Esophagus squamous epithelium (tissue), 5 donors: ENCODE measurements around the gene ANTXR2. TPM values are rescaled to one million over a fixed set of nuclear protein-coding genes. Genes with fewer than 3 reads are reported as not detected.

Experiments
- DNase-seq: peaks from one replicate; lab custom pipeline; 2025; lab: John Stamatoyannopoulos, UW
- H3K27ac ChIP-seq, 4 donors: fragments of 200-600 bp; sonication (generic); one replicate each; pipeline ENCODE4 v1.5.1; 2016 to 2019; ENCODE audit warnings: mild to moderate bottlenecking in 1 of 4
- H3K27me3 ChIP-seq, 4 donors: fragments of 200-600 bp; sonication (generic); 1 replicate in 3 of 4; 2 replicates in 1 of 4; pipeline versions ENCODE4 v1.5.1 to v1.6.0; 2017 to 2021; ENCODE audit warnings: antibody characterized with exemption in 1 of 4
- H3K36me3 ChIP-seq, 3 donors: fragments of 200-600 bp; sonication (generic); one replicate each; pipeline ENCODE4 v1.5.1; 2016 to 2019
- H3K4me1 ChIP-seq, 3 donors: fragments of 200-600 bp; sonication (generic); one replicate each; pipeline ENCODE4 v1.5.1; 2017 to 2019
- H3K4me3 ChIP-seq, 4 donors: fragments of 200-600 bp; sonication (generic); 1 replicate in 3 of 4; 2 replicates in 1 of 4; pipeline ENCODE4 v1.5.1; 2016 to 2019; ENCODE audit warnings: mild to moderate bottlenecking in 2 of 4, moderate library complexity in 1 of 4
- H3K9me3 ChIP-seq, 3 donors: fragments of 200-600 bp; sonication (generic); one replicate each; pipeline ENCODE4 v1.5.1; 2016 to 2019
- POLR2A ChIP-seq, 4 donors: fragments of 450-650 bp; IDR thresholded peaks; one replicate each; pipeline ENCODE4 v1.6.1; 2017; ENCODE audit warnings: antibody characterized with exemption in 4 of 4, mild to moderate bottlenecking in 4 of 4, moderate library complexity in 3 of 4
- WGBS, 2 donors: methylation state at CpG; one replicate each; pipeline ENCODE4 v1.1.5; 2018; 5-methylcytosine and 5-hydroxymethylcytosine counted together
- intact Hi-C: fragments of 100-400 bp; cut with DNase I; formaldehyde crosslinking; loops from one replicate; pipeline ENCODE4 v1.15.0; 2022
- total RNA-seq, 4 donors: library from RNA; depleted of rRNA; stranded (reverse); fragments of >200 nt; gene quantifications; one replicate each; pipeline ENCODE4 v1.1.0, GENCODE V29; 2016
- TF ChIP-seq, protein P1 (sequence below), 6 experiments: fragments of 450-650 bp in 4 of 6; fragments of 200-600 bp in 2 of 6; sonication (generic) in 2 of 6; IDR thresholded peaks; one replicate each; pipeline ENCODE4 v1.5.1; 2016 to 2019; ENCODE audit warnings: antibody characterized with exemption in 6 of 6, mild to moderate bottlenecking in 4 of 6, moderate library complexity in 4 of 6
- donor health status: DM: yes; HTN: yes; CAD: no.

The ANTXR2 gene
- total RNA-seq, 4 donors from 2014 or later, result 1.6 to 60.3 (median 21.5) TPM

DNA sequence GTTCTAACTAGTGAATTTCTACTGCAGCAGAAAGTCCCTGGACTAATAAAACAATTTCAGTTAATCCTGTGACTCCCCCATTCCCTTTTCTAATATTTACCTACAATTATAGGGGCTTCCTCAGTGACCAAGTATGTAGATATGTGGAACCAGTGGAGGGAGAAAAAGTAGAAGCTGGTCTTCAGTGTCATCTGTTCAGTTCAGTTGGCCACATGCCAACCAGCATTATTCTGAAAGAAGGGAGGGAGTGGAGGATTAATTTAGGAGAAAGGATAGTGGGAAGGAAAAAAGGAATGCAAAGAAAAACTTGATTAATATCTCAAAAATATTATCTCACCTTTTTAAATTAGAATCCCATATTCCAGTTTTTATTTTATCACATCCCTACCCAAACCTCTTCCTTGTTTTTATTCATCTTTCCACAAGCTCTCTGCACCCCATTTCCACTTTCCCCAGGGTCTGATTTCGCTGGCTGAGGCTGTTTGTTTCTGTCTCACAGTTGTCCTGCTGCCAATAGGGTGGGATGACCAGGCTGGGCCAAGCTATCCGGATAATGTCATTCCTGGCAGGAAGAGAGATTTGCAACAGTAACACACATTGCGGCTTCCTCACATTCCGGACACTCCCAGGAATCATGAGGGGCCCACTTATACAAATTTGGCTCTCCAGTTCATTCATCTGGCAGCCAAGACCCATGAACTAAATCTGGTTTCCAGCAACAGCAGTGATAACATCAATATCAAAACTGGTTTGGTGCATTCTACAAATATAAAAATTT is 24.6 kb upstream of the ANTXR2 start:
- no peak for TF ChIP-seq POLR2A (IDR thresholded peaks at IDR 0.05)
- TF ChIP-seq, protein P1, sequence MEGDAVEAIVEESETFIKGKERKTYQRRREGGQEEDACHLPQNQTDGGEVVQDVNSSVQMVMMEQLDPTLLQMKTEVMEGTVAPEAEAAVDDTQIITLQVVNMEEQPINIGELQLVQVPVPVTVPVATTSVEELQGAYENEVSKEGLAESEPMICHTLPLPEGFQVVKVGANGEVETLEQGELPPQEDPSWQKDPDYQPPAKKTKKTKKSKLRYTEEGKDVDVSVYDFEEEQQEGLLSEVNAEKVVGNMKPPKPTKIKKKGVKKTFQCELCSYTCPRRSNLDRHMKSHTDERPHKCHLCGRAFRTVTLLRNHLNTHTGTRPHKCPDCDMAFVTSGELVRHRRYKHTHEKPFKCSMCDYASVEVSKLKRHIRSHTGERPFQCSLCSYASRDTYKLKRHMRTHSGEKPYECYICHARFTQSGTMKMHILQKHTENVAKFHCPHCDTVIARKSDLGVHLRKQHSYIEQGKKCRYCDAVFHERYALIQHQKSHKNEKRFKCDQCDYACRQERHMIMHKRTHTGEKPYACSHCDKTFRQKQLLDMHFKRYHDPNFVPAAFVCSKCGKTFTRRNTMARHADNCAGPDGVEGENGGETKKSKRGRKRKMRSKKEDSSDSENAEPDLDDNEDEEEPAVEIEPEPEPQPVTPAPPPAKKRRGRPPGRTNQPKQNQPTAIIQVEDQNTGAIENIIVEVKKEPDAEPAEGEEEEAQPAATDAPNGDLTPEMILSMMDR (IDR thresholded peaks at IDR 0.05), result no peak
- Histone ChIP-seq H3K4me1 (no peaks in the 10 kb centered on the region), H3K9me3 (no peaks in the 10 kb centered on the region), H3K4me3 (no peak overlapping the region), H3K27ac (no peak overlapping the region), H3K36me3 (no peaks in the 10 kb centered on the region), H3K27me3 (no peaks in the 10 kb centered on the region)
- intact Hi-C loops, result no loop called here
- DNase-seq, result no peak
- 44 to 57% methylated on average over 4 of the region's 4 CpGs for WGBS, 2 donors

DNA sequence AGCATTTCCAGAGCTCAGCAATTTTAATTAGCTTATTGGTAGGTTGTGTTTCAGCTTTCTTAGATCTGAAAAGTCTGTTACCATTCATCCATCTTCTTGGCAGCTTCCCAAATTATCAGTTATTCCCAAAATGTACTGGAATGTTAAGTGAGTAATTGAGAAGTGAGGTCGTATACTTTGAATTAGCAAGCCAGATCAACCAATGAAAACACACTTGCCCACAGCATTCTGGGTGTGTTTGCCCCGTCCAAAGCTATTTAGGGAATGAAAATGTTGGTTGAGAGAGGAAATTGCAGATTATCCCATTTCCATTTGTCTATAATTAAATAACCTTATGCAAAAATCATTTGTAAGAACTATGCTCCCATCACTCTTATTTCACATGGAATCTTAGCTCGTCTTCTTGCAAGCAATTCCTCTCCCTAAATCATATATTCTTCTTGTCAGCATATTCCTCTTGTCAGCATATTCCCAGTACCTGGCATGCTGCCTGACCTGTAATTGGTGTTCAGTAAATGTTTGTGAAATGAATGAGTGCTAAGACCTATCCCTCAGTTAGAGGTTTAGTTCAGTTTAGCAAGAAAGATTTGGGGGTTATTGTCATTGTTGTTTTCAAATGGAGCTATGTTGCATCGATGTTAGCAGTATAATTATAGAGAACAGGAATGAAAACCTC is 23.3 kb upstream of the ANTXR2 start:
- Histone ChIP-seq H3K9me3 (no peaks in the 10 kb centered on the region), H3K4me1 (no peaks in the 10 kb centered on the region), H3K4me3 (no peak overlapping the region), H3K27ac (no peak overlapping the region), H3K36me3 (no peaks in the 10 kb centered on the region), H3K27me3 (no peaks in the 10 kb centered on the region)
- no peak for DNase-seq
- intact Hi-C loops, result no loop called here
- 59 to 65% methylated on average over 4 of the region's 4 CpGs for WGBS, 2 donors
- TF ChIP-seq POLR2A (IDR thresholded peaks at IDR 0.05), result no peak
- TF ChIP-seq, protein P1 (IDR thresholded peaks at IDR 0.05), result no peak

DNA sequence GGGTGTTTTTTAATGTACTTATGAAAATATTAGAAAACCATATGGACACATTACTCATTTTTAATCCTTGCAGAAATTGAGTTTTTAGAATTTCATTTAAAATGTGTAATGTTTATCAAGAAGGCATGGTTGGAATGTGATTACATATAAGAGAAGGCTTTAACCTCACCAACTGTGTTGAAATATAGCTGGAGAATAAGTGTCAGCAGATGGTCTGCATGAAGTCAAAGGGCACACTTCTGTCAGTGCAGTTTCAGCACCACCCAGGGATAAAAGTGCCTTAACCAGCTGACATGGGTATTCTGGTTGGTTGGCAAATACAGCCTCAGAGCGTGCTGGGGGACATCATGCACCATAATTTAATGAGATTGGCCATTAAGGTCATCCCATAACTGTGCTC is 21.2 kb upstream of the ANTXR2 start:
- Histone ChIP-seq H3K36me3 (no peaks in the 10 kb centered on the region), H3K4me3 (no peak overlapping the region), H3K9me3 (no peaks in the 10 kb centered on the region), H3K27ac (no peak overlapping the region), H3K27me3 (no peaks in the 10 kb centered on the region), H3K4me1 (no peaks in the 10 kb centered on the region)
- DNase-seq, result no peak
- WGBS, 2 donors, result 80 to 91% methylated on average over 1 of the region's 1 CpG
- intact Hi-C loops, result no loop called here
- TF ChIP-seq, protein P1 (IDR thresholded peaks at IDR 0.05), result no peak
- no peak for TF ChIP-seq POLR2A (IDR thresholded peaks at IDR 0.05)

DNA sequence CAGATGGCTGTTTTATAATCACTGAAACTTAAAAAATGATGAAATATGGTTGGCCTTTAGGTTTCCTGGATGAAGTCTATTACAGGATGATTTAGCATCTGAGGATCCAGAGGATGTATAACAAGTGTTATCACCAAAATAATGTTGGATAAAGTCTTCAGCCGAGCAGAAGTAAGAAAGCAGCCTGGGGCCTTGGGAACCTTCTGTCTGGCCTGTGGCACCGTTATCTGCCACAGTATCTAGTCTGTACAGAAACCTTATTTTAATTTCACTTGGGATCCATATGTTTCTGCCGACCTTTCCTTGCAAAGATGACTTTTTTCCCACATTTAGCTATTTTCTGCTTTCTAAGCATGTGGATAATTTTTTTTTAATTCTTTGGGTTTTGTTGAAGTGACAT is 20.5 kb upstream of the ANTXR2 start:
- Histone ChIP-seq H3K27ac (no peak overlapping the region), H3K27me3 (no peaks in the 10 kb centered on the region), H3K4me1 (no peaks in the 10 kb centered on the region), H3K4me3 (no peak overlapping the region), H3K36me3 (no peaks in the 10 kb centered on the region), H3K9me3 (no peaks in the 10 kb centered on the region)
- 74 to 77% methylated on average over 3 of the region's 3 CpGs for WGBS, 2 donors
- no peak for DNase-seq
- intact Hi-C loops, result no loop called here
- TF ChIP-seq POLR2A (IDR thresholded peaks at IDR 0.05), result no peak
- TF ChIP-seq, protein P1 (IDR thresholded peaks at IDR 0.05), result no peak

DNA sequence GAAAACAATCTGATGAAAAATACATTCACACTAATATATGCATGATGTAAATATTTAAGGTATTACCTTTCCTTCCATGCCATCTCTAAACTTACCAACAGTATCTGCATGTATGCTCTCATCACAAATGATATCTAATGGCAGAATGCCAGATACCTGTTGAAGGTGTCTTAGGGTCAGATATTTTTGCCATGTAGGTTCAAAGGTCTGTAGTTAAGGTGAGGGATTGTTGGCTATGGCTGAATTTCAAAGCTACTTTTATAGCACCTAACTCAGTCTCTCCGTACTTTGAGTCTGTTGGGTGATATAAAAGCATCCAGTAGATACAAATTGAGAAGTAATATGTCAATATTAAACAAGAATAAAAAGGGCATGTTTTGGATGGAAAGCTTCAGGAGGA is 19.8 kb upstream of the ANTXR2 start:
- WGBS, 2 donors, result 88 to 100% methylated on average over 1 of the region's 1 CpG
- Histone ChIP-seq H3K27ac (no peak overlapping the region), H3K4me1 (no peaks in the 10 kb centered on the region), H3K36me3 (no peaks in the 10 kb centered on the region), H3K9me3 (no peaks in the 10 kb centered on the region), H3K4me3 (no peak overlapping the region), H3K27me3 (no peaks in the 10 kb centered on the region)
- intact Hi-C loops, result no loop called here
- TF ChIP-seq, protein P1 (IDR thresholded peaks at IDR 0.05), result no peak
- no peak for TF ChIP-seq POLR2A (IDR thresholded peaks at IDR 0.05)
- DNase-seq, result no peak
